Fibroblast of lung (primary cell): Measurements from ENCODE around the gene ASCL2.
"Not testable (repeated sequence)": the region's sequence is repeated elsewhere in the genome, so short reads cannot be mapped to it uniquely, and the experiment has no call there.

Experiments used
- CTCF ChIP-seq, 2 donors: IDR thresholded peaks in 1 of 2; conservative IDR thresholded peaks in 1 of 2; 1 replicate in 1 of 2; 2 replicates in 1 of 2; pipeline ENCODE4 v1.5.1; 2011 to 2012; ENCODE audit warnings: low read length in 2 of 2, control low read depth in 1 of 2, inconsistent platforms in 1 of 2, low read depth in 1 of 2, mild to moderate bottlenecking in 1 of 2
- EZH2 ChIP-seq: IDR thresholded peaks from 2 replicates; pipeline ENCODE4 v1.5.1; 2012; ENCODE audit warnings: low read length, control low read depth, mild to moderate bottlenecking; ENCODE audit errors: missing control alignments

GRCh38 chr11:2286350-2286749 lies 16.0 kb upstream of the ASCL2 start:
- TF ChIP-seq EZH2; CTCF (conservative IDR thresholded peaks at IDR 0.05 in 1 of 2, IDR thresholded peaks at IDR 0.05 in 1 of 2; ENCODE audit: low read depth in 1 of 2, low read length in 2 of 2): not testable (repeated sequence)
